ENCODE measurements around the gene FBLN2.

FBLN2 gene

GRCh38 chr3:13671482-13672233, 122.7 kb downstream of the FBLN2 start:
- DNase-seq: no peak

GRCh38 chr3:13673207-13673606, 124.3 kb downstream of the FBLN2 start:
- DNase-seq: no peak

GRCh38 chr3:13674538-13675185, 125.7 kb downstream of the FBLN2 start:
- no peak for DNase-seq

GRCh38 chr3:13676356-13677017, 127.6 kb downstream of the FBLN2 start:
- no peak for DNase-seq

- no peak for DNase-seq
Measured at GRCh38 chr3:13677272-13677671, 128.3 kb downstream of the FBLN2 start.

GRCh38 chr3:13681931-13682330, 133.0 kb downstream of the FBLN2 start:
- DNase-seq: no peak

GRCh38 chr3:13682331-13683013, 133.5 kb downstream of the FBLN2 start:
- DNase-seq: no peak

- DNase-seq: no peak
Measured at GRCh38 chr3:13683288-13683687, 134.4 kb downstream of the FBLN2 start.

GRCh38 chr3:13683772-13684171, 134.8 kb downstream of the FBLN2 start:
- DNase-seq: no peak

- no peak for DNase-seq
Measured at GRCh38 chr3:13684350-13684749, 135.4 kb downstream of the FBLN2 start.

- no peak for DNase-seq
Measured at GRCh38 chr3:13684854-13685253, 135.9 kb downstream of the FBLN2 start.

GRCh38 chr3:13685721-13686120, 136.8 kb downstream of the FBLN2 start:
- DNase-seq: no peak

- no peak for DNase-seq
Measured at GRCh38 chr3:13686367-13687160, 137.6 kb downstream of the FBLN2 start.

- DNase-seq: no peak
Measured at GRCh38 chr3:13687517-13687943, 138.6 kb downstream of the FBLN2 start.
